Muscle layer of duodenum (tissue), 2 donors: Measurements from ENCODE around the gene OTUD4.
A peak's percentile ranks its signal among the peaks of the same experiment; 100 is the strongest.
"Not testable (repeated sequence)": the region's sequence is repeated elsewhere in the genome, so short reads cannot be mapped to it uniquely, and the experiment has no call there.

Experiments
- H3K27ac ChIP-seq: one replicate; pipeline ENCODE4 v1.7.0; 2013; ENCODE audit warnings: mild to moderate bottlenecking, low read length
- H3K27me3 ChIP-seq: one replicate; pipeline ENCODE4 v1.7.0; 2013; ENCODE audit warnings: low read depth, mild to moderate bottlenecking, control low read depth, low read length
- H3K36me3 ChIP-seq, 2 donors: one replicate each; pipeline ENCODE4 v1.7.0; 2013; ENCODE audit warnings: low read length in 2 of 2, control low read depth in 1 of 2, mild to moderate bottlenecking in 1 of 2; ENCODE audit not compliant: insufficient read depth in 2 of 2, control insufficient read depth in 1 of 2
- H3K4me1 ChIP-seq, 2 donors: one replicate each; pipeline ENCODE4 v1.7.0; 2013; ENCODE audit warnings: low read length in 2 of 2, mild to moderate bottlenecking in 2 of 2, control low read depth in 1 of 2, moderate library complexity in 1 of 2; ENCODE audit not compliant: insufficient read depth in 2 of 2, control insufficient read depth in 1 of 2
- H3K4me3 ChIP-seq, 2 donors: one replicate each; pipeline ENCODE4 v1.7.0; 2013; ENCODE audit warnings: low read length in 2 of 2, low read depth in 1 of 2, mild to moderate bottlenecking in 1 of 2
- H3K9me3 ChIP-seq, 2 donors: one replicate each; pipeline ENCODE4 v1.7.0; 2013; ENCODE audit warnings: low read length in 2 of 2, control low read depth in 1 of 2, mild to moderate bottlenecking in 1 of 2; ENCODE audit not compliant: control insufficient read depth in 1 of 2
- donor health status: healthy.

The OTUD4 gene

DNA sequence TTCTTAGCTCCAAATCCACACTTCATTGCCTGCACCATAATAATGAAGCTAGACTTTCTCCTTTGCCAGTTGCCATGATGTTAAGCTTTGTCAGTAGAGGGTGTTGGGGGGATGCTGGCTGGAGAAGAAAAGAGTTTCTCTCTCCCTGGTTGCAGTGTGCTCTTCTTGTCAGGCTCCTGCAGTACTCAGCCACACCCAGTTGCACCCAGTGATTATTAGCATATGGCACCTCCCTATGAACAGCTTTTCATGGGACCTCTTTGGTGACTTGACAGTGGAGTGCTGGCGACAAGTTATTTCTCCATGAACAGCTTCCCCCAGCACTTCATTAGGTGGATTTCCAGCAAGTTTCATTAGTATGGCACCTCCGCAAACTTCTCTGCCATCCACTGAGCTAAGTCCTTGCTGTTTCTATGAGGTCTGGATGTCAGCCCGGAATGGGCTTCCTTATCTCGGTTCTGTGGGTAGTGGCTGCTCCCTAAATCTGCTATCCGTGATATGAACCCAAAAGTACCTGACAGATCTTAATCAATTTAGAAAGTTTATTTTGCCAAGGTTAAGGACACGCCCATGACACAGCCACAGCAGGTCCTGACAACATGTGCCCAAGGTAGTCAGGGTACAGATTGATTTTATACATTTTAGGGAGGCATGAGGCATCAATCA lies 18.8 kb upstream of the OTUD4 start:
- Histone ChIP-seq H3K27me3 (no peaks in the 10 kb centered on the region), H3K36me3 (no peaks in the 10 kb centered on the region), H3K4me1 (no peaks in the 10 kb centered on the region), H3K9me3 (no peaks in the 10 kb centered on the region), H3K4me3 (no peak overlapping the region), H3K27ac (no peak overlapping the region)

DNA sequence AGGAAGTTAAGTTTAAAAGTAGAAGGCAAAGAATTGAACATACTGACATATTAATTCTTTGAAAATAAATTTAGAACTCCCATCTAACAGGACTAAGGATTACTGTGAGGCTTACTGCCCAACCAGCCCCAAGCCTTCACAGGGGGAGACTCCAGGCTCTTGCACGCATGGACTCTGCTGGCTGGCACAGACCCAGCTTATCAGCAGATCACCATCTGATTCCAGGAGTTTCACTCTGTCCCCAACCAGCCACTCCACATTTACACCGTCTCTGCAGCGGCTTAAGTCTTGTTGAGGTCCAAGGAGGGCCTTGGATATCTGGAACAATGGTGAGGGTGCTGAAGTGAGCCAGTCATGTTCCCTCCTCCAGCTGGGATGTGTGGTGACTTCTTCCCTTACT lies 16.4 kb upstream of the OTUD4 start:
- no peaks in the 10 kb centered on the region for H3K4me1 ChIP-seq
- H3K4me3 ChIP-seq: no peak overlapping the region
- H3K36me3 ChIP-seq: no peaks in the 10 kb centered on the region
- no peak overlapping the region for H3K27ac ChIP-seq
- H3K9me3 ChIP-seq: no peaks in the 10 kb centered on the region
- H3K27me3 ChIP-seq: no peaks in the 10 kb centered on the region

DNA sequence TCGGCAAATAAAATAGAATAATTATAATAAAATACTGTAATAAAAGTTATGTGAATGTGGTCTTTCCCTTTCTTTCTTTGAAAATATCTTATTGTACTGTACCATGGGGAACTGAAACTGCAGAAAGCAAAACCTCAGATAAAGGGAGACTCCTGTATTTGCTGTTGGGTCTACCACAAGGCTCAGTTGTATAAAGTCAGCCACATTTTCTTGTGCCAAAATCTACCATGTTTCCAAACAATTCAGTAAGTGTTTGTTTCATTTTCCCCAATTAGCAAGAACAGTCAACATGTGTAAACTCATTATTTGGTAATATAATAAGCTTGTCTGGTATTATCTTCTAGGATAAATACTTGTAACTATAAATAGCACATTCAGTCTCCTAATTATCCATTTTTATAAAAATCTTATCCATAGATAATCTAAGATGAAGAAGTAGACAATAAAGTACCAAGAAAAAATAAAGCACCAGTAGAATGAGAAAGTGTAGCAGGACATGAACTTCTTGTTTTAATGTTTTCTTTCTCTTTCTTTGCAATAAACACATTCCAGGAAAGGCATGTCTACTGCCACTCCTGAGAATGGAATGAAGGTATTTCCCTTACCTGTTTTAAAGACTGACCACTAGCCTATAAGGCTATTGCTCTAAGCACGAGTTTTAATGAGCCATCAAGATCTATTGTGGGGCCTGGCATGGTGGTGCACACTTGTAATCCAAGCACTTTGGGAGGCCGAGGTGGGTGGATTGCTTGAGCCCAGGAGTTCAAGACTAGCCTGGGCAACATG lies 15.0 kb upstream of the OTUD4 start:
- Histone ChIP-seq H3K27ac (no peak overlapping the region), H3K9me3 (no peaks in the 10 kb centered on the region), H3K27me3 (no peaks in the 10 kb centered on the region), H3K36me3 (no peaks in the 10 kb centered on the region), H3K4me1 (no peaks in the 10 kb centered on the region), H3K4me3 (no peak overlapping the region)

DNA sequence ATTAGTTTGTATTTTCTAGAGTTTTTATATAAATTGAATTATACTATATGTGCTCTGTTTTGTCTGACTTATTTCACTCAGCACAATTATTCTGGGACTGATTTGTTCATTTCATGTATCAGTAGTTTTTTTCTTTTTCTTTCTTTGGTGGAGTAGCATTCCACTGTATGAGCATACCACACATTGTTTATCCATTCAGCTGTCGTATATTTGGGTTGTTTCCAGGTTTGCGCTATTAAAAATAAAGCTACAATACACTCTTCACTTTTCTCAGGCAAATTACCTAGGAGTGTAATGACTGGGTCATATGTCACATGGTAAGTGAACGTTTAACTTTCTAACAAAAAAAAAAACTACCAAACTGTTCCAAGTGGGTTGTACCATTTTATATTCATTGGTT lies 9.6 kb upstream of the OTUD4 start:
- Histone ChIP-seq H3K27me3 (no peaks in the 10 kb centered on the region), H3K4me1 (no peaks in the 10 kb centered on the region), H3K9me3 (no peaks in the 10 kb centered on the region), H3K27ac (no peak overlapping the region), H3K4me3 (no peak overlapping the region), H3K36me3 (no peaks in the 10 kb centered on the region)

DNA sequence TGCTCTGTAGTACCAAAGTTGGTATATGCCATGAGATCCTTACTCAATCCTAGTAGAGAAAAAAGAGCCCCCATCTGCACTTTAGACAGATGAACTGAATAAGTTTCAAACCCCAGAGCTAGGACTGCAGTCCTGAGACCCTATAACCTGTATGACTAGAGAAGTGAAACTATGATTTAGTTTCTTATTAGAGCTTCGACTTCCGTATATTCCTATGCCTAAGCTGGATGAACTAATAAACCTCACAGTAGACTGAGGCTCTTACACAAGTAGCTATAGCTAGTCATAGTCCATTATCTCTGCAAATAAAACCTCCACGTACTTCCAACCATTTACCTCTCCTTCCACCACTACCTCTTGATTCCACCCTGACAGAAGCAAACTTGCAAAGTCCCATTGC lies 6.3 kb upstream of the OTUD4 start:
- no peak overlapping the region for H3K4me3 ChIP-seq
- H3K9me3 ChIP-seq: no peaks in the 10 kb centered on the region
- no peaks in the 10 kb centered on the region for H3K27me3 ChIP-seq
- H3K4me1 ChIP-seq: no peaks in the 10 kb centered on the region
- H3K36me3 ChIP-seq: no peaks in the 10 kb centered on the region
- H3K27ac ChIP-seq: no peak overlapping the region

DNA sequence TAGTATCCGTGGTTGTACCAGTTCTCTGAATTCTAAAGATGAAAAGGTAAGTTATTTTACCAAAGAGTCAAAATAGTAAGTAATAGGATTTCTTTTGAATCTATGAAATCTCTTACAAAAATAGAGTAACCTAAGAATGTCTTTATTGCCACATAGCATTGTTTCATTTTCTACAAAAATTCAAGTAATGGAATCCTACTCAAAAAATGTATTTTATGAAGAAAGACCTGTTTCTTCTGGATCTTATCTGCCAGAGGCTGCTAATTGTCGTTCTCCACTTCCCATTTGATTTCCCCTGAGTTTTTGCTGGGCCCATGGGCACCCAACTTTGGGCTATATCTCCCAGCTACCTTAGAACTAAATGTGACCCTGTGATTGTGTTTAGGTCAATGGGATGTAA lies 3.2 kb upstream of the OTUD4 start:
- Histone ChIP-seq H3K27me3 (no peaks in the 10 kb centered on the region), H3K27ac (no peak overlapping the region)

DNA sequence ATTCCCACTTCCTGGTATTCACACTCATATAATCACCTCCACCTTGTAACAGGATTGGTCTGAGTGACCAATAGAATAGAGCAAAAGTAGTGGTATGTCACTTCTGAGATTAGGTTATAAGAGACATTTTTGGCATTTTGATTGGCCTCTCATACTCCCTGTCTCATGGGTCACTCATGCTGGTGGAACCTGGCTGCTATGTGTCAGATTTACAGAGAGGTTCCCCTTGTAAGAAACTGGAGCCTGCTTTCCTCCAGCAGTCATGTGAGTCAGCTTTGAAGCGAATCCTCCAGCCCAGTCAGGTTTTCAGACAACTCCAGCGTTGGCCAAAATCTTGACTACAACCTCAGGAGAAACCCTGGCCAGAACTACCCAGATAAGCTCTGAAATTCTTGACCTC lies 2.6 kb upstream of the OTUD4 start:
- H3K9me3 ChIP-seq: no peaks in the 10 kb centered on the region
- H3K4me3 ChIP-seq: no peak overlapping the region
- H3K4me1 ChIP-seq: peaks cover 3 to 4% of the 10 kb centered on the region in 2 donors
- H3K27me3 ChIP-seq: no peaks in the 10 kb centered on the region
- no peak overlapping the region for H3K27ac ChIP-seq
- no peaks in the 10 kb centered on the region for H3K36me3 ChIP-seq

More for the DNA sequence above, 3.2 kb upstream of the OTUD4 start:
- peaks cover 3 to 4% of the 10 kb centered on the region in 2 donors for H3K4me1 ChIP-seq
- H3K4me3 ChIP-seq: no peak overlapping the region
- no peaks in the 10 kb centered on the region for H3K36me3 ChIP-seq
- H3K9me3 ChIP-seq: no peaks in the 10 kb centered on the region

DNA sequence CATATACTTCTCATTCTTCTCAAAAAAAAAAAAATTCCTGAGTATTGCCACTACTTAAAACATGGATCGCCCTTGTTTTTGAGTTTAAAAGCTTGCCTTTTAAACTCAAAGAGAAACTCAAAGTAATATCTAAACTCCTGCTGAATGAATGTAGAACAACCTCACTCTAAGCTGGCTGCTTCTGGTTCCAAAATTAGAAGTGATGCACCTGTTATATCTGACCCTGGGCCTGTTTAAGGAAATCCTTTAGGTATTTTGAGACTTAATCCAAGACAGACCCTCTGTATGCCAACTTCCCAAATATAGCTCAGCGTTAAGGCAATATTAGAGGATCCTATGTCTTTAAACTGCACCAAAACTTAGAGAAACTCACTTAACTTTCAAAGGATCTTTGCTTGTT lies 1.8 kb upstream of the OTUD4 start:
- Histone ChIP-seq H3K9me3 (no peaks in the 10 kb centered on the region), H3K36me3 (no peaks in the 10 kb centered on the region), H3K27ac (no peak overlapping the region), H3K4me1 (peaks cover 5 to 8% of the 10 kb centered on the region in 2 donors), H3K4me3 (no peak overlapping the region), H3K27me3 (no peaks in the 10 kb centered on the region)

DNA sequence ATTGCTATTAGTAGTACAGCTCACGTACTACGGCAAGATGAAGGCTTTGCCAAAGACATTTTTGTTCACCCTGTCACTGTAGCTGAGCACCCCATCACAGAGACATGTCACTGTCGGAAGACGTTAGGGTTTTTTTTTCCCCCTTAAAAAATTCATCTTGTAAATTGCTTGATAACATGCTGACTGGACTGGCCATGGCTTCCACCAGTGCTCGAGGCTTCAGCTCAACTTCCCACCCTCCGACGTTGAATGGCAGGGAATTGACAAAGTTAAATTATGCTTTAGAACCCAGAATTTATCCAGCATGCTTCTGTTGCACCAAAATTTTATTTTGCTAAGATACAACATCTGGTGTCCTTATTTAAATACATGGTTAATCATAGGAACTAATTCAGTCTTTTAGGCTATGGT lies 707 bp upstream of the OTUD4 start:
- Histone ChIP-seq H3K9me3 (no peaks in the 10 kb centered on the region), H3K4me1 (peaks cover 14 to 15% of the 10 kb centered on the region in 2 donors), H3K27me3 (no peaks in the 10 kb centered on the region), H3K27ac (peak overlapping the region; percentile 80), H3K36me3 (no peaks in the 10 kb centered on the region), H3K4me3 (peak overlapping the region; percentile 73 to 79)

DNA sequence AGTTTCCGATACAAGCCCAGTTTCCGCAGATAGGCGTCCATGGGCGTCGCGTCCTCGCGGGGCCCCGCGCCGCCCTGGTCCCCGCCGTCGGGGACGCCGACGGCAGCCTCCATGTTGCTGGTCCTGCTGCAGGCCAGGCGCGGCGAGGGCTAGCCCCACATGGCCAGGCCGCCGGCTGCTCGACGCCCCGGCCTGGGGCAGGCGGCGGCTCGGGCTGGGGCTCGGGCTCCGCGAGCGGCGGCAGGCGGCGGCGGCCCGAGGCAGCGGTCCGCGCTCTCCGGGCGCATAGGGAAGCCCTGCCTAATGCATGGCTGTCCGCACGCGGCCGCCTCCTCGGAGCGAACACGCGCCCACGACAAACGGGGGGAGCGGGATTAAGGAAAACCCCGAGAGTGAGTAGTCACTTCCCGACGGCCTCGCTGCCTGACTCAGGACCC lies 510 bp downstream of the OTUD4 start:
- Histone ChIP-seq H3K27ac (peak overlapping the region; percentile 63), H3K4me1 (peaks cover 15 to 17% of the 10 kb centered on the region in 2 donors), H3K4me3 (peak overlapping the region; percentile 50 to 79)
- not testable (repeated sequence) for H3K36me3 ChIP-seq, H3K27me3 ChIP-seq, H3K9me3 ChIP-seq

DNA sequence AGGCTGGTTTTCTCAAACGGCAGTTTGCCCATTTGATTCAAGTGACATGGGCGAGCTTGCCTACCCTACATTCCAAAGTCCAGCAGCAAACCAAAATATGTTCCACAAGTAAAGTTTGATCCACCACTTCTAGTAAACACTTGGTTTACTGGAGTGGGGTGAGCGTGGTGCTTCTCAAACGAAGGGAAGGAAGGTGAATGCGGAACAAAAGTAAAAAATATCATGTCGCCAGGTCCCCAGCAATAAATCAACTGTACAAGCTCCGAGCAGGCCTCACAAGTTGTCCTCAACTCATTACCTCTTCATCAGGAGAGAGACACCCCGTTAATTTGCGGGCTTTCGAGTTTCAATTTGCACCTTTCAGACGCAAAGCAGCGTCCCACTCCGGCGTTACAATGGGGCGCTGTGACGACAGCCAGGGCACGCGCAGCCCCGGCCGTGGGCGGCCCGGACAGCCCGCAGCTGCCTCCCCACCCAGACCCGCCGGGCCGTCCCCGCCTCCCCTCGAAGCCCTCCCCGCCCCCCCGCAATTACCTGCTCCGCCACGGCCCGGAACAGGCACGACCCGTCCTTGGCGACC lies 1.0 kb downstream of the OTUD4 start:
- no peaks in the 10 kb centered on the region for H3K27me3 ChIP-seq
- H3K9me3 ChIP-seq: no peaks in the 10 kb centered on the region
- H3K4me3 ChIP-seq: peak overlapping the region; percentile 72 to 79
- H3K36me3 ChIP-seq: no peaks in the 10 kb centered on the region
- H3K4me1 ChIP-seq: peaks cover 15 to 17% of the 10 kb centered on the region in 2 donors
- peak overlapping the region; percentile 95 for H3K27ac ChIP-seq
